ENCODE measurements around the gene SLC9A6. TPM values are rescaled to one million over a fixed set of nuclear protein-coding genes. Genes with fewer than 3 reads are reported as not detected.
"Not testable (repeated sequence)": the region's sequence is repeated elsewhere in the genome, so short reads cannot be mapped to it uniquely, and the experiment has no call there.

SLC9A6 gene
- total RNA-seq, 1 experiment from 2014 or later, result 6.3 TPM

- no peak for DNase-seq (ENCODE audit: low spot score)
These were observed 44.5 kb downstream of the SLC9A6 start for GRCh38 chrX:136029766-136030165.

GRCh38 chrX:136030303-136031191, 45.3 kb downstream of the SLC9A6 start:
- DNase-seq (ENCODE audit: low spot score), result no peak

- no peak for DNase-seq (ENCODE audit: low spot score)
These were observed 46.4 kb downstream of the SLC9A6 start for GRCh38 chrX:136031626-136032025.

GRCh38 chrX:136032370-136032769, 47.1 kb downstream of the SLC9A6 start:
- DNase-seq (ENCODE audit: low spot score), result no peak

- no peak for DNase-seq (ENCODE audit: low spot score)
These were observed 49.4 kb downstream of the SLC9A6 start for GRCh38 chrX:136034668-136035067.

- DNase-seq (ENCODE audit: low spot score), result no peak
These were observed 50.4 kb downstream of the SLC9A6 start for GRCh38 chrX:136035663-136036062.

- no peak for DNase-seq (ENCODE audit: low spot score)
These were observed 54.2 kb downstream of the SLC9A6 start for GRCh38 chrX:136039485-136039884.

GRCh38 chrX:136039968-136040367, 54.7 kb downstream of the SLC9A6 start:
- no peak for DNase-seq (ENCODE audit: low spot score)

GRCh38 chrX:136041254-136041812, 56.1 kb downstream of the SLC9A6 start:
- DNase-seq (ENCODE audit: low spot score), result no peak

- no peak for DNase-seq (ENCODE audit: low spot score)
These were observed 59.8 kb downstream of the SLC9A6 start for GRCh38 chrX:136045008-136045407.

GRCh38 chrX:136046295-136047015, 61.2 kb downstream of the SLC9A6 start:
- DNase-seq (ENCODE audit: low spot score), result no peak

GRCh38 chrX:136047016-136047642, 61.9 kb downstream of the SLC9A6 start:
- no peak for DNase-seq (ENCODE audit: low spot score)

GRCh38 chrX:136047969-136048368, 62.7 kb downstream of the SLC9A6 start:
- DNase-seq (ENCODE audit: low spot score), result no peak

- DNase-seq (ENCODE audit: low spot score), result no peak
These were observed 63.2 kb downstream of the SLC9A6 start for GRCh38 chrX:136048446-136048845.

- DNase-seq (ENCODE audit: low spot score), result no peak
These were observed 64.4 kb downstream of the SLC9A6 start for GRCh38 chrX:136049608-136050007.

- DNase-seq (ENCODE audit: low spot score), result not testable (repeated sequence)
These were observed 65.6 kb downstream of the SLC9A6 start for GRCh38 chrX:136050875-136051274.

- no peak for DNase-seq (ENCODE audit: low spot score)
These were observed 66.4 kb downstream of the SLC9A6 start for GRCh38 chrX:136051611-136052010.

GRCh38 chrX:136055651-136056221, 70.5 kb downstream of the SLC9A6 start:
- no peak for DNase-seq (ENCODE audit: low spot score)

GRCh38 chrX:136057567-136057966, 72.3 kb downstream of the SLC9A6 start:
- DNase-seq (ENCODE audit: low spot score), result no peak

GRCh38 chrX:136059350-136059749, 74.1 kb downstream of the SLC9A6 start:
- DNase-seq (ENCODE audit: low spot score), result no peak

- no peak for DNase-seq (ENCODE audit: low spot score)
These were observed 76.1 kb downstream of the SLC9A6 start for GRCh38 chrX:136061286-136061685.

GRCh38 chrX:136061696-136062095, 76.5 kb downstream of the SLC9A6 start:
- no peak for DNase-seq (ENCODE audit: low spot score)
